CD14-positive monocyte (primary cell): ENCODE results near the gene SLC25A45. TPM values are rescaled to one million over a fixed set of nuclear protein-coding genes. Genes with fewer than 3 reads are reported as not detected.

Source experiments
- DNase-seq, 3 donors: peaks; one replicate each; pipeline ENCODE4 v3.0.0-alpha.2; 2011 to 2022
- H2AFZ ChIP-seq: 2 replicates; pipeline ENCODE4 v1.6.0; 2012; ENCODE audit warnings: mild to moderate bottlenecking, low read depth, low read length, inconsistent platforms; ENCODE audit not compliant: insufficient read depth, poor library complexity, severe bottlenecking
- H3K27ac ChIP-seq, 2 donors: 1 replicate in 1 of 2; 2 replicates in 1 of 2; pipeline ENCODE4 v1.5.1; 2012 to 2013; ENCODE audit warnings: low read length in 2 of 2, control low read depth in 1 of 2, inconsistent platforms in 1 of 2, low read depth in 1 of 2, mild to moderate bottlenecking in 1 of 2
- H3K27me3 ChIP-seq, 2 donors: one replicate each; pipeline versions ENCODE4 v1.6.0 to v1.6.1; 2011 to 2013; ENCODE audit warnings: low read length in 2 of 2; ENCODE audit not compliant: control insufficient read depth in 2 of 2, insufficient read depth in 2 of 2
- H3K36me3 ChIP-seq, 2 donors: replicated peaks in 1 of 2; 1 replicate in 1 of 2; 2 replicates in 1 of 2; pipeline versions ENCODE4 v1.5.1 to v1.6.1; 2012 to 2013; ENCODE audit warnings: low read length in 2 of 2, control low read depth in 1 of 2, inconsistent platforms in 1 of 2, mild to moderate bottlenecking in 1 of 2; ENCODE audit not compliant: insufficient read depth in 2 of 2, control insufficient read depth in 1 of 2
- H3K4me1 ChIP-seq, 2 donors: 1 replicate in 1 of 2; 2 replicates in 1 of 2; pipeline versions ENCODE4 v1.5.1 to v1.6.1; 2012 to 2013; ENCODE audit warnings: low read length in 2 of 2, control low read depth in 1 of 2, inconsistent platforms in 1 of 2, mild to moderate bottlenecking in 1 of 2, moderate library complexity in 1 of 2; ENCODE audit not compliant: insufficient read depth in 2 of 2, control insufficient read depth in 1 of 2
- H3K4me2 ChIP-seq: replicated peaks from 2 replicates; pipeline ENCODE3; 2012; ENCODE audit warnings: low read length, moderate library complexity, mild to moderate bottlenecking; ENCODE audit not compliant: poor library complexity, severe bottlenecking; ENCODE audit errors: extremely low read depth
- H3K4me3 ChIP-seq, 3 experiments: fragments of 200-600 bp in 1 of 3; sonication (generic) in 1 of 3; replicated peaks in 1 of 3; 1 replicate in 2 of 3; 2 replicates in 1 of 3; pipeline ENCODE4 v1.5.1; 2011 to 2013; ENCODE audit warnings: low read length in 3 of 3, mild to moderate bottlenecking in 3 of 3, control low read depth in 2 of 3, low read depth in 2 of 3, inconsistent platforms in 1 of 3, moderate library complexity in 1 of 3
- H3K79me2 ChIP-seq: 2 replicates; pipeline ENCODE4 v1.6.0; 2012; ENCODE audit warnings: mild to moderate bottlenecking, control low read depth, inconsistent platforms, low read length, moderate library complexity; ENCODE audit not compliant: insufficient read depth
- H3K9ac ChIP-seq: 2 replicates; pipeline ENCODE4 v1.6.0; 2017; ENCODE audit warnings: low read length, mild to moderate bottlenecking; ENCODE audit not compliant: insufficient read depth, poor library complexity, severe bottlenecking
- H3K9me3 ChIP-seq, 2 donors: replicated peaks in 1 of 2; 1 replicate in 1 of 2; 2 replicates in 1 of 2; pipeline versions ENCODE4 v1.5.1 to v1.6.1; 2012 to 2013; ENCODE audit warnings: low read length in 2 of 2, control low read depth in 1 of 2; ENCODE audit not compliant: control insufficient read depth in 1 of 2, insufficient read depth in 1 of 2
- H4K20me1 ChIP-seq: 2 replicates; pipeline ENCODE4 v1.6.0; 2012; ENCODE audit warnings: mild to moderate bottlenecking, low read length, control low read depth, moderate library complexity; ENCODE audit not compliant: insufficient read depth
- H3K27ac Mint-ChIP-seq, 7 donors: one replicate each; pipeline ENCODE4 v1.8.0; 2020; ENCODE audit warnings: mild to moderate bottlenecking in 7 of 7, mixed read lengths in 7 of 7, moderate library complexity in 6 of 7, inconsistent platforms in 2 of 7
- H3K27me3 Mint-ChIP-seq, 3 donors: one replicate each; pipeline ENCODE4 v1.8.0; 2021 to 2022; ENCODE audit warnings: low read depth in 3 of 3, mild to moderate bottlenecking in 3 of 3, mixed read lengths in 3 of 3, moderate library complexity in 3 of 3, inconsistent platforms in 1 of 3
- H3K36me3 Mint-ChIP-seq, 2 donors: one replicate each; pipeline ENCODE4 v1.8.0; 2020; ENCODE audit warnings: mixed read lengths in 2 of 2, inconsistent platforms in 1 of 2, mild to moderate bottlenecking in 1 of 2
- H3K4me1 Mint-ChIP-seq: one replicate; pipeline ENCODE4 v1.8.0; 2020; ENCODE audit warnings: mild to moderate bottlenecking, mixed read lengths
- H3K4me3 Mint-ChIP-seq, 2 donors: one replicate each; pipeline ENCODE4 v1.8.0; 2020; ENCODE audit warnings: mild to moderate bottlenecking in 2 of 2, mixed read lengths in 2 of 2, moderate library complexity in 1 of 2
- H3K9me3 Mint-ChIP-seq, 7 donors: one replicate each; pipeline ENCODE4 v1.8.0; 2020 to 2022; ENCODE audit warnings: mixed read lengths in 7 of 7, mild to moderate bottlenecking in 6 of 7, moderate library complexity in 6 of 7, inconsistent platforms in 2 of 7
- CTCF ChIP-seq: fragments of 200-600 bp; IDR thresholded peaks from one replicate; pipeline ENCODE4 v1.8.0; 2022; ENCODE audit warnings: antibody characterized with exemption, mild to moderate bottlenecking
- WGBS: methylation state at CpG from one replicate; pipeline ENCODE4 v1.1.5; 2013; ENCODE audit warnings: missing lambda C conversion rate; ENCODE audit not compliant: insufficient coverage; 5-methylcytosine and 5-hydroxymethylcytosine counted together
- intact Hi-C, 2 donors: fragments of 100-400 bp; cut with micrococcal nuclease; formaldehyde crosslinking; loops; one replicate each; pipeline versions ENCODE4 v1.15.0 to v1.15.1; 2023
- polyA plus RNA-seq, 3 donors: library from polyadenylated mRNA; depleted of rRNA in 1 of 3; unstranded in 2 of 3; stranded (reverse) in 1 of 3; fragments of 300-500 nt in 2 of 3; fragments of >200 nt in 1 of 3; fragmentation: Illumina TruSeq in 2 of 3; gene quantifications; 1 replicate in 2 of 3; 2 replicates in 1 of 3; pipeline ENCODE4 v1.2.3, GENCODE V29; 2012 to 2021

Gene SLC25A45
- polyA plus RNA-seq, 3 donors, result 3.7 to 11.3 (median 4.1) TPM

- no peak for TF ChIP-seq CTCF
- Histone ChIP-seq H3K27ac (no peak overlapping the region), H3K9me3 (no peaks in the 10 kb centered on the region), H3K4me2 (no peak overlapping the region), H3K79me2 (peaks cover 4% of the 10 kb centered on the region), H3K4me1 (peaks cover 8 to 11% of the 10 kb centered on the region in 2 donors), H4K20me1 (peaks cover 53% of the 10 kb centered on the region), H3K36me3 (peaks cover 69 to 89% of the 10 kb centered on the region in 2 donors), H3K9ac (no peak overlapping the region), H3K27me3 (no peaks in the 10 kb centered on the region), H2AFZ (no peak overlapping the region), H3K4me3 (no peak overlapping the region)
- Mint-ChIP-seq H3K4me3 (no peak overlapping the region), H3K36me3 (peaks cover 58 to 90% of the 10 kb centered on the region in 2 donors), H3K27ac (peak overlapping the region in 1 of 7 donors; percentile 31), H3K27me3 (peaks cover 0 to 1% (median 0%) of the 10 kb centered on the region in 3 donors), H3K9me3 (peaks cover 0 to 1% (median 0%) of the 10 kb centered on the region in 7 donors), H3K4me1 (peaks cover 6% of the 10 kb centered on the region)
- 98% methylated on average over 14 of the region's 16 CpGs for WGBS
- intact Hi-C loops, result no loop called here
- DNase-seq, result no peak
Measured at GRCh38 chr11:65398362-65398910, 16.0 kb upstream of the SLC25A45 start.

GRCh38 chr11:65396769-65397745 lies 14.6 kb upstream of the SLC25A45 start:
- no peak overlapping the region for H2AFZ ChIP-seq
- no peak overlapping the region for H3K4me2 ChIP-seq
- 95% methylated on average over 34 of the region's 38 CpGs for WGBS
- H3K79me2 ChIP-seq, result peaks cover 6% of the 10 kb centered on the region
- no peaks in the 10 kb centered on the region for H3K4me1 ChIP-seq
- no peaks in the 10 kb centered on the region for H3K27me3 ChIP-seq
- peaks cover 64% of the 10 kb centered on the region for H4K20me1 ChIP-seq
- peaks cover 79 to 96% of the 10 kb centered on the region in 2 donors for H3K36me3 ChIP-seq
- no peak overlapping the region for H3K9ac ChIP-seq
- no peak for DNase-seq
- no peak overlapping the region for H3K4me3 ChIP-seq
- Mint-ChIP-seq H3K9me3 (peaks cover 0 to 1% (median 0%) of the 10 kb centered on the region in 7 donors), H3K4me3 (no peak overlapping the region), H3K27me3 (no peaks in the 10 kb centered on the region), H3K36me3 (peaks cover 61 to 96% of the 10 kb centered on the region in 2 donors), H3K27ac (peak overlapping the region in 1 of 7 donors; percentile 1), H3K4me1 (peaks cover 2% of the 10 kb centered on the region)
- no peak for TF ChIP-seq CTCF
- intact Hi-C loops, result no loop called here
- H3K27ac ChIP-seq, result no peak overlapping the region
- no peaks in the 10 kb centered on the region for H3K9me3 ChIP-seq
